A673 (cell line): ENCODE results near the gene ETV6.

Experiments
- EZH2 ChIP-seq: fragments of 200-600 bp; sonication (generic); IDR thresholded peaks from 2 replicates; pipeline ENCODE4 v1.6.1; 2017; ENCODE audit warnings: borderline replicate concordance, low read depth, mild to moderate bottlenecking, mixed read lengths, antibody characterized with exemption, low read length; ENCODE audit not compliant: poor library complexity, severe bottlenecking
- TF ChIP-seq, protein P1 (sequence below): fragments of 300-800, 200-600 bp; sonication (generic); conservative IDR thresholded peaks from 2 replicates; pipeline ENCODE4 v1.5.1; 2017; ENCODE audit warnings: low read depth, mild to moderate bottlenecking, antibody characterized with exemption, low read length, moderate library complexity, mixed read lengths

DNA sequence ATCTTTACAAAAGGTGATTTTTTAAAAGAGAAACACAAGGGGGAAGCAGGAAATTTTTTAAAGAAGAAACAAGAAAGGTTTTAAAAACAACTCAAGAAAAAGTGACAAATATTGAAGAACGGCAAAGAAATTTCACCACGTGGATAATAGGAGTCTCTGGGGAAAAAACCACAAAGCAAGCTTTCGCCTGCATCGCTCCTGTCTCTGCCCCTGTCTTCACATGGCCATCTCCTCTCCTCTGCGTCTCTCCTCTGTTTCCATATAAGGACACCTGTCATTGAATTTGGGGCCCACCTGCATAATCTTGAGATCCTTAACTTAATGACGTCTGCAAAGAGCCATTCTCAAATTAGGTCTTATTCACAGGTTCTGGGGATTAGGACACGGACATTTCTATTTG is 175.8 kb downstream of the ETV6 start:
- TF ChIP-seq, protein P1, sequence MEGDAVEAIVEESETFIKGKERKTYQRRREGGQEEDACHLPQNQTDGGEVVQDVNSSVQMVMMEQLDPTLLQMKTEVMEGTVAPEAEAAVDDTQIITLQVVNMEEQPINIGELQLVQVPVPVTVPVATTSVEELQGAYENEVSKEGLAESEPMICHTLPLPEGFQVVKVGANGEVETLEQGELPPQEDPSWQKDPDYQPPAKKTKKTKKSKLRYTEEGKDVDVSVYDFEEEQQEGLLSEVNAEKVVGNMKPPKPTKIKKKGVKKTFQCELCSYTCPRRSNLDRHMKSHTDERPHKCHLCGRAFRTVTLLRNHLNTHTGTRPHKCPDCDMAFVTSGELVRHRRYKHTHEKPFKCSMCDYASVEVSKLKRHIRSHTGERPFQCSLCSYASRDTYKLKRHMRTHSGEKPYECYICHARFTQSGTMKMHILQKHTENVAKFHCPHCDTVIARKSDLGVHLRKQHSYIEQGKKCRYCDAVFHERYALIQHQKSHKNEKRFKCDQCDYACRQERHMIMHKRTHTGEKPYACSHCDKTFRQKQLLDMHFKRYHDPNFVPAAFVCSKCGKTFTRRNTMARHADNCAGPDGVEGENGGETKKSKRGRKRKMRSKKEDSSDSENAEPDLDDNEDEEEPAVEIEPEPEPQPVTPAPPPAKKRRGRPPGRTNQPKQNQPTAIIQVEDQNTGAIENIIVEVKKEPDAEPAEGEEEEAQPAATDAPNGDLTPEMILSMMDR = no peak
- no peak for TF ChIP-seq EZH2
